ENCODE results near the gene SLAIN1.

Gene SLAIN1

DNA sequence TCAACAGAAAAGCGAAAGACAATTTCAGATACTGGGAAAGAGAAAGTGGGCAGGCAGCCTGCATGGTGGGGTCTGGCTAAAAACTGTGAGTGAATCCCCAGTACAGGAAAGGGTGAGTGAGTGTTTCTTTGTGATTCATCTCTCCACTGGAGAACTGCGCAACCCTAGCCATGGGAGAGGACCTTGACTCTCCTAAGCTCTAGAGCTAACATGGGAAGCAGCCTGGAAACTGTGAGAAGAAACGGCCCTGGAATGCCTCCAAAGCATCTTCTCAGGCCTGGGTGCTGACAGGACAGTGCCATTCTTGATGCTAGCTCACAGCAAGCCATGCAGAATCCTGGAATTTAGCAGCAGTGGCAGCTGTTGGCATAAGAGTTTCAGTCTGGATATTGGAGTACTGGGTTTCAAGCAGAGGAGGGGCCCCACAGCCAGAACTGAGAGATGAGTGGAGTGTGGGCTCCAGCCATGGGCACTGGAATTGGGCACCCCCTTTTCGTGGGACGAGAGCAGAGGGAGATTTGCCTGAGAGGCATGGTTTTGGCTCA, 18.7 kb upstream of the SLAIN1 start:
- TF ChIP-seq, protein P1, sequence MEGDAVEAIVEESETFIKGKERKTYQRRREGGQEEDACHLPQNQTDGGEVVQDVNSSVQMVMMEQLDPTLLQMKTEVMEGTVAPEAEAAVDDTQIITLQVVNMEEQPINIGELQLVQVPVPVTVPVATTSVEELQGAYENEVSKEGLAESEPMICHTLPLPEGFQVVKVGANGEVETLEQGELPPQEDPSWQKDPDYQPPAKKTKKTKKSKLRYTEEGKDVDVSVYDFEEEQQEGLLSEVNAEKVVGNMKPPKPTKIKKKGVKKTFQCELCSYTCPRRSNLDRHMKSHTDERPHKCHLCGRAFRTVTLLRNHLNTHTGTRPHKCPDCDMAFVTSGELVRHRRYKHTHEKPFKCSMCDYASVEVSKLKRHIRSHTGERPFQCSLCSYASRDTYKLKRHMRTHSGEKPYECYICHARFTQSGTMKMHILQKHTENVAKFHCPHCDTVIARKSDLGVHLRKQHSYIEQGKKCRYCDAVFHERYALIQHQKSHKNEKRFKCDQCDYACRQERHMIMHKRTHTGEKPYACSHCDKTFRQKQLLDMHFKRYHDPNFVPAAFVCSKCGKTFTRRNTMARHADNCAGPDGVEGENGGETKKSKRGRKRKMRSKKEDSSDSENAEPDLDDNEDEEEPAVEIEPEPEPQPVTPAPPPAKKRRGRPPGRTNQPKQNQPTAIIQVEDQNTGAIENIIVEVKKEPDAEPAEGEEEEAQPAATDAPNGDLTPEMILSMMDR (IDR thresholded peaks at IDR 0.05; ENCODE audit: low read depth, low read length, missing control alignments): no peak
- H3K4me3 ChIP-seq (replicated peaks; ENCODE audit: low read depth, low read length): no peak overlapping the region
- DNase-seq (ENCODE audit: extremely low read depth, low read depth): no peak

DNA sequence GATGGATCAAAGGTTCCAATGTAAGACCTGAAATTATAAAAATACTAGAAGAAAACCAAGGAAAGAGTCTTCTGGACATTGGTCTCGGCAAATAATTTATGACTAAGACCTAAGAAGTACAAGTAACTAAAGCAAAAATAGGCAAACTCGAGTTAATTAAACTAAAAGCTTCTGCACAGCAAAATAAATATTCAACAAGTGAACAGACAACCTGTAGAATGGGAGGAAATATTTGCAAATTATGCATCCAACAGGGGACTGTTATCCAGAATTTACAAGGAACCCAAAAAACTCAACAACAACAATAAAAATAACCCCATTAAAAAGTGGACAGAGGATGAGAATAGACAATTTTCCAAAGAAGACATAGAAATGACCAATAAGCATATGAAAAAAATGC, 9.7 kb upstream of the SLAIN1 start:
- no peak for DNase-seq (ENCODE audit: extremely low read depth, low read depth)
- no peak overlapping the region for H3K4me3 ChIP-seq (replicated peaks; ENCODE audit: low read depth, low read length)
- TF ChIP-seq, protein P1 (IDR thresholded peaks at IDR 0.05; ENCODE audit: low read depth, low read length, missing control alignments): no peak

DNA sequence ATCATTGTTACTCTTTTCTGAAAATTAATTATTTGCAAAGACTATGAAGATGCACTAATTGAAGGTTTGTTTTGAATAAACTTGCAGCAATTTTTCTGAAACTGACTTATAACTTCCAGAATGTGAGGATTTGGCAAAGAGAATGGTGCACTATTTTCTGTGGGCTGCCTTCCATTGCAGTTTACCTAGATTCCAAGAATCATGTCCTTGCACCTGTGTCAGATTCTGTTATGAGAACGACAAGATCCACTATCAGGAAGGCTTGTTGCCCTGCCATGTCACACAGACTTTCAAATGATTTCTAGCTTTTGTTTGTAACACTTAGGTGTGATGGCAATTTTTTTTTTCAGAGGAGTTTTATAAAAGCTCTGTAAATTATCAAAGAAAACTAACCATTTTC, 5.6 kb upstream of the SLAIN1 start:
- H3K4me3 ChIP-seq (replicated peaks; ENCODE audit: low read depth, low read length): no peak overlapping the region
- TF ChIP-seq, protein P1 (IDR thresholded peaks at IDR 0.05; ENCODE audit: low read depth, low read length, missing control alignments): no peak
- DNase-seq (ENCODE audit: extremely low read depth, low read depth): no peak

DNA sequence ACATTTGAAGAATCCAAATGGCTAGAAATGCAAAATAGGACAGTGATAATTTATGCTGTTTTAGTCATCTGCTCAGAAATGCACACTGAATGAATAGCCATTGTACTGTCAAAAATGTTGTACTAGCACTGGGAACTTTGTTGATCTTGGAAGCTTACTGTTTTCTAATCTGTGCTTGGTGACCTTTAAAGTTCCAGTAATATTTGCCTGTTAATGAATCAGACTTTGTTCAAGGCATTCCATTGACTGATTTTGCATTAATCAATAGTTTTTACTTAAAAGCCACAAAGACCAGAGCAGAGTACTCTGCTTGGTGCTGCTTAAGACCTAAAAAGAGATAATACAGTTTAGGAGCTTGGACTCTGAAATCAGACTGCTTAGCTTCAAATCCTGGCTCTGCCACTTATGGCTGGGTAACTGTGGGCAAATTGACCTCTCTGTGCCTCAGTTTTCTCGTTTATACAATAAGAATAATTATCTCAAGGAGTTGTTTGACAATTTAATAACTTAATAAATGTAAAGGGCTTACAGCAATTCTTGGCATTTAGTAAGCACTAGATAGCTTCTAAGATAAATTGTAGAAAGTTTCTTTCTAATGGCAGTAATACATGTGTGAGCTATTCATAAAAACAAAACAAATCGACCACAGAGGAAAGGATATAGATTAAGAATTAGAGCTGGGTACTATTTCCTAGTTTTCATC, 4.6 kb upstream of the SLAIN1 start:
- TF ChIP-seq, protein P1 (IDR thresholded peaks at IDR 0.05; ENCODE audit: low read depth, low read length, missing control alignments): no peak
- H3K4me3 ChIP-seq (replicated peaks; ENCODE audit: low read depth, low read length): no peak overlapping the region
- DNase-seq (ENCODE audit: extremely low read depth, low read depth): no peak

DNA sequence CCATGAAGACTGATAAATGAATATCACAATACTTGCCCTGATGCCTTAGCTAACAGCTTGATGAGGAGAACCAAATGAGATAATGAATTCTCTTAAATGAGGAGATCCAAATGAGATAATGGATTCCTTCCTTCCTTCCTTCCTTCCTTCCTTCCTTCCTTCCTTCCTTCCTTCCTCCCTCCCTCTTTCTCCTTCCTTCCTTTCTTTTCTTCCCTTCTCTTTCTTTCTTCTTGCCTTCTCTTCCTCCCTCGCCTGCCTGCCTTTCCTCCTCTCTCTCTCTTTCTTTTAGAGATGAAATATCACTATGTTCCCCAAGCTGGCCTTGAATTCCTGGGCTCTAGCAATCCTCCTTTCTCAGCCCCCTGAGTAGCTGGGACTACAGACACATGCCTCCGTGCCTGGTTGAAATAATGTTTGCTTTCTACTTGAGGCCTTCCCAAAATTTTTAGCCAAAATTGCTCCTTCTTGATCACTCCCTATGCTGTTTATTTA, 4.0 kb upstream of the SLAIN1 start:
- DNase-seq (ENCODE audit: extremely low read depth, low read depth): no peak
- TF ChIP-seq, protein P1 (IDR thresholded peaks at IDR 0.05; ENCODE audit: low read depth, low read length, missing control alignments): no peak
- H3K4me3 ChIP-seq (replicated peaks; ENCODE audit: low read depth, low read length): no peak overlapping the region

DNA sequence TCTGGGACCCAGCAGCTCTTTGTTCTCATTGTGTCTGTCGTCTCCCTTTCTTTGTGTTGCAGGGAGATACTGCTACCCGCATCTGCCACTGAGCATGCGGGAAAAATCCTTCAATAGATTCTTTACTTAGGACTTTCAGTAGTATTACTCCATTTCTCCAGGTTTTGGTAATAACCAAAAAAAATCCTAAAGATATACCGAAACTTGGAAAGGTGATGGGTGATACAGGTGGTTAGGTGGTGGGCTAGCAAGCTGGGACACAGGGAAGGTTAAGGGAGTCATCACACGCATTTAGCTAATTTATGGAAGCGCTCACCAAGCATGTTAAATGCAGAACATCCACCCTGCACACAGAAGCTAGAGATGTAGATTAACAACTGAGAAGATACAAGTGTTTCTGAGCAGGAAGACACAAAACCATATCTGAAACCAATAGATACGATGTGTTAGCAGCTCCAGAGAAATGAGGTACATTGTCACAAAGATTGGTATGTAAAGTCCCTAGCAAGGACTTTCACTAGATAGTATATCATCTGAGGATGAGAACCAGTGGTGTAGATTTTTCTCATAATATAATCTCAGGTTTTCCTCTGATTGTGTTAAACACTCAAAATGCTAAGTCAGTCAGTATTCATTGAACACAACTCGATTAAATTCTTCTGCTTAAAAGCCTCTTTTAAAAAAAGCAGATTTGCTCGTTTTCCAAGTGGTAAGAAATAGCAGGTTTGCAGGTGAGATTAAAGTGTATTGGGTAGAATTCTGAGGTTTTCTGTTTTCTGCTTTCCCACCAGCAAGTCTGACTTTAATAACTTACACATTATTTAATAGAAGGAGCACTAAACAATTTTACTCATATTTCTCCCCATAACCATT, 1.2 kb upstream of the SLAIN1 start:
- H3K4me3 ChIP-seq (replicated peaks; ENCODE audit: low read depth, low read length): no peak overlapping the region
- no peak for DNase-seq (ENCODE audit: extremely low read depth, low read depth)
- TF ChIP-seq, protein P1 (IDR thresholded peaks at IDR 0.05; ENCODE audit: low read depth, low read length, missing control alignments): no peak
